ENCODE measurements around the gene THEMIS2.

Gene THEMIS2

DNA sequence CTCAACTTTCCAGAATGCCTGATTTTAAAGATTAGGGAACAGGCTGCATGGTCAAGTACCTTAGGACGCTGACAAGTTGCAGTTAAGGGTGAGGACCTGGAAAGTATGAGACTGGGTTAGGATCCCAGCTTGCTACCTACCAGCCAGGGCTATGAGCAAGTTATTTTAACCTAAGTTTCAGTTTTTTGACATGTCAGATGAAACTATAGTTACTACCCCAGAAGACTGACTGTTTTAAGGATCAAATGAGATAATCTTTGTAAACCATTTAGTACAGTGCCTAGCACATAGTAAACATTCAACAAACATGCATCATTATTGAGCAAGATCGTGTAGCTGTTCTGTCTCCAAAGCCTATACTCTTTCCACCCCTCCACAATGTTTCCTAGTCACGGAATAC is 14.4 kb downstream of the THEMIS2 start:
- DNase-seq: no peak

DNA sequence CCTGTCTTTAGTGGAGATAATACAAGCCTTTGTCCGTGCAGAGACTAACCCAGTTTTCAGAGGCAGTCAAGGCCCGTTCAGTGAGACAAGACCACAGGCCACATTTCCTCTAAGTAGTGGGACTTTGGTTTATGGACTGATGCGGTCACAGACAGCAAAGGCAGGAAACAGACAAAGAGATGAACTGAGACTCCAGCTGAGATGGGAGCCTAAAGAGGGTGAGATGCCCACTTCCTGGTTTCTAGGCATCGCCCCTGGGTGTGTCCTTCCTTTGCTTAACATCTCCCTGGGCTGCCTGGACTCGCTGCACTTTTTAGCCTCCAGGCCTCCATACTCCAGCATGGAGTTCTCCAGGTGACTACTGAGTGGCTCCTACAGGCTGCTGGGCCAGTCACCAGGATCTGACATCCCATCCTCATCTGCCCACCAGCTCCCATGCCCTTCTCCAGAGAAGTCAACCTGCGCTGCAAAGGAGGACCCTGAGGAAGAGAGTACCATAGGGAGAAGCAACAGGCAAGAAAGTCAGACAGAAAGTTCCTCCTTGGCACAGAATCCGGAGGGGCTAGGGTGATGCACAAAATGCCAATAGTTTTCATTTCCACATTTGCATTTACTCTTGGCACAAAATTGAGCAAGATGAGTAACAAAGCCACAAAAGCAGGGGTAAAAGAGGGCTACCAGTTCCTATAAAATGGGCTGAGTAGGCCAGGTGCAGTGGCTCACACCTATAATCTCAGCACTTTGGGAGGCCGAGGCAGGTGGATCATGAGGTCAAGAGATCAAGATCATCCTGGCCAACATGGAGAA is 15.1 kb downstream of the THEMIS2 start:
- DNase-seq: peak; percentile 60

DNA sequence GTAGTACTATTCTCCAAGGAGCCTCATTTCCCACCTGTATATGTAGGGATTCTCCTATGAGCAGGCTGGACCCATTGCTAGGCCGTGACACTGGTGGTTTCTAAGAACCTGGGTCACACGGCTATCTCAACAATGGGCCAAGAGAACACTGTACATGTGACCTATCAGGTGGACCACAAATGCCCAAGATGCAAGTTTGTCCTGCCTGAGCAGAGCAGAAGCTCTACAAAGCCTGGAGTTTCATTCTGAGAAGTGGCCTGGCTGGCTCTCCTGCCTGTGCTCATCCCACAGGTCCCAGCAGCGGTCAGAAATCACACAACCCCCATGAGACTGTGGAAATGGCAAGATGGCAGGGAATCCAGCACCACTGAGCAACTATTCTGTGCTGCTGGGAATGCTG is 17.2 kb downstream of the THEMIS2 start:
- no peak for DNase-seq

DNA sequence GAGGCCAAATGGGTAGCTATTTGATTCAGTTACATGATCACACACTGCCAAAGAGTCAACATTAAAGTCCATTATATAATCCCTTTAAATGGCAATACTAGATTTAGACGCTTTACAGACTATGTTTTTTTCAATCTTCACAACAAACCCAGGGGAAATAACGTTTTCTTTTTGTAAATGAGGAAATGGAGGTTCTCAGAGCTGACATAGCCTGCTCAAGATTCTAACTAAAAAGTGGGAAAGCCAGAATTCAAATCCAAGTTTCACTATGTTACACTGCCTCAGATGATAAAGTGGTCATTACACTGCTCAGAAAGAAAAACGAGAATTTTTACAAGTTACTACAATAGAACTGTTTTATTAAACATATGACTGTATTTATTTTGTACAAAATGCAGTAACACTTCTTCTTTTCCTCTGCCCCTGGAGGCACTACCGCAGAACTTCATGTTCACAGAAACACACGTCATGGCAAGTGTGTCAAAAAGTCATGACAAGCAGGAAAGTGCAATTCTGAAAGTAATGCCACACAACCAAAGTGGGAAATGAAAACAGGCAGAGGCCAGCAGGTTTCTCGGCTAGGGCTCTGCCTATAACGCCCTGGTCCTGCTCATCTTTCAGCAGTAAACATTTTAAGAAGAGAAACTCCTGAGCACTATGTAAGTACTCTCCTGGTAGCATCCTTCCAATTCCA is 19.0 kb downstream of the THEMIS2 start:
- DNase-seq: peak; percentile 70

DNA sequence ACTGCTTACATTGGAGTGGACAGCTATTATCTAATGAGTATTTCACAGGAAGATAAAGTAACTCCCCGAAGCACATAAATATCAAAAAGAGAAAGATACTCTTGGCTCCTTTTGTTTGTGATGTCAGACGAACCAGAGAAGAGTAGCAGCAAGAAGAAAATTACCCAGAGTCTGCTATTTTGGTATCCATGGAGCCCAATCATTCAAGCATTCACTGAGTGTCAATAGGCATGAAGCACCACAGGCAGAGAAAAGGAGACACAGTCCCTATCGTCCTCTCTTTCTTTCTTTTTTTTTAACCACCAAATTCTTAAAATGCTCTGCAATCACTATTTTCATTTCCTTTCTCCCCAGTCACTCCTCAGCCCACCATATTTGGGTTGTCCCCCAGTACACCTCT is 22.2 kb downstream of the THEMIS2 start:
- DNase-seq: no peak

DNA sequence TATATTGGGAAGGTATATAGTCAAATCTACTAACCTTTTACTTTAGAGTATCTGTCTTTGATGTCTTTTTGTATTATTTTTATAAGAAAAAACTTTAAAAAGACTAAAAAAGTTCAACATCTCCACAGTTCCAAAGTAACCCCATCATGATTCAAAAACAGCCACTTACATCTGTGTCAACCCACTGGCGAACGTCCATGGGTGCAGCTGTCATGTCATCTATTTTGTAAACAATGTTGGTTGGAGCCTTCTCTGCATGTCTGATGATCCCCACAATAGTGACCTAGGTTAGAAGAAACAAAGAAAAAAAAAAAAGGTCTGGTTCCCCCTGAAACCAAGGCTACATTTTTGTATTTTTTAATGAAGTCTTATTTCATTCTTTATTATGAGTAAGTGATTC is 34.4 kb downstream of the THEMIS2 start:
- DNase-seq: no peak

DNA sequence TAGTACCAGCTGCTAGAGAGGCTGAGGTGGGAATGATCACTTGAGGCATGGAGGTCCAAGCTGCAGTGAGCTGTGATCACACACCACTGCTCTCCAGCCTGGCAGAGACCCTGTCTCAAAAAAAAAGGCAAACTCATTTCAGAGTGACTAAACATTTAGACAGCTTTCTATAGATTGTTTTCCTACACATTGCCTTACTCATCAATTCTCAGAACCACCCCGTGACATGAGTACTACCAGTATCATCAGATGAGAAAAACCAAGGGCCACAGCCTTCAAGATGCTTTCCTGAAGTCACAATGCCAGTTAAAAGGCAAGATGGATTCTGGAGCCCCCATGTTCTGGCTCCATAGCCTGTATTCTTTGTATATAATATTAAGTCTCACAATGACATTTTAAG is 40.1 kb downstream of the THEMIS2 start:
- no peak for DNase-seq

DNA sequence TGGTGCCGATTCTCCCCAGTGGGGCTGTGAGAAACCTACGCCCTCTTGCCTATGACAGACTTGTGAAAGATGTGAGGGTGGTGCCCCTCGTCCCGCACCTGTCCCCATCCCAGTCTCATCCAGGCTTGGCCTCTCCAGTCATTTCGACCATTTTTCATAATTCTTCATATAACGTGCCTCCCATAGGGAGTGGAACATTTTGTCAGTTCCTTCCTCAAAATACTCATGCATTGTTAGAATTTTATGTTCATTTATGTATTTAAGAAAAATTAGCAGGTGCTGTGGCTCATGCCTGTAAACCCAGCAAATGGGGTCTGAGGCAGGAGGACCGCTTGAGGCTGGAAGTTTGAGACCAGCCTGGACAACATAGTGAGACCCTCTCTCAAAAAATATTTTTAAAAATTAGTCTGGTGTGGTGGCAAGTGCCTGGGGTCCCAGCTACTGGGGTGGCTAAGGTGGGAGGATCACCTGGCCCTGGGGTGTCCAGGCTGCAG is 42.8 kb downstream of the THEMIS2 start:
- no peak for DNase-seq

DNA sequence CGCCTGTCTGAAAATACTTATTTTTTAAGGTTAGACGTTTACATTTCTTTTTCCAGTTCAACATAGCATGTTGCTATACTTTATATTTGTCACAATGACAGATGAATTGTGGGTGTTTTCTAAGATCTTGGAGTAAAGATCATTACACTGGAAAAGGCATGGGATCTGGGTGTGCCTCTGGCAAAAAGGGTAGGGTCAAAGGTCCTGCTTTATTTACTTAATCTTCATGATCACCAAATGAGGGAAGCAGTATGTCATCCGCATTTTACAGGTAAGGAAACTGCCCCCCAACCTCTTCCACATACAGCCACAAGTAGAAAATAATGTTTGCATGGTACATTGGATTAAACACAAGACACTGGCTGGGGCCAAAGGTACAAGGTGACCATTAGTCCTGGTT is 49.9 kb downstream of the THEMIS2 start:
- DNase-seq: no peak

DNA sequence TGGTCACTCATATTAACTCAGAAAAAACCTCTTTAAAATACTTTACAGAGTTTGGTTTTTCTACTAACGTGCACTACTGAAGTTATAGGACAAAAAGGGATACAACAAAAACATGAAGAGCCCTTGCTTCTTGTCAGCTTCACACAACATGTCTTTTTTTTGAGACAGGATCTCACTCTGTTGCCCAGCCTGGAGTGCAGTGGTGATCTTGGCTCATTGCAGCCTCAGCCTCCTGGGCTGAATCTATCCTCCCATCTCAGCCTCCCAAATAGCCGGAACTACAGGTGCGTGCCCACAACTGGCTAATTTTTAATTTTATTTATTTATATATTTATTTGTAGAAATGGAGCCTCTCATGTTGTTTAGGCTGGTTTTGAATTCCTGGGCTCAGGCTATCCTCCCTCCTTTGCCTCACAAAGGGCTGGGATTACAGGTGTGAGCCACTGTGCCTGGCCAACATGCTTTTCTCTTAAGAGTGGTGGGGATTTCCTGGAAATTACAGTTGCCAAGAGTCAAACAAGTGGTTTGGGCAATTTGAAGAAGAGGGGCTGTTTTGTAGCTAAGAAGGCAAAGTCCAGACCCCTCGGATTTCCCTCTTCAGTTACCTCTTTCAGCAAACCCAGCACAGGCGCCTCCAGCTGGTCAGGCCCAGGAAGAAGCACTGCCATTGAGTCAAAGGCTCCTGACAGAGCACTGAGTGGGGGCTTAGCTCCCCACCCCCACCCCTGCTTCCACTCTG is 56.0 kb downstream of the THEMIS2 start:
- DNase-seq: no peak

DNA sequence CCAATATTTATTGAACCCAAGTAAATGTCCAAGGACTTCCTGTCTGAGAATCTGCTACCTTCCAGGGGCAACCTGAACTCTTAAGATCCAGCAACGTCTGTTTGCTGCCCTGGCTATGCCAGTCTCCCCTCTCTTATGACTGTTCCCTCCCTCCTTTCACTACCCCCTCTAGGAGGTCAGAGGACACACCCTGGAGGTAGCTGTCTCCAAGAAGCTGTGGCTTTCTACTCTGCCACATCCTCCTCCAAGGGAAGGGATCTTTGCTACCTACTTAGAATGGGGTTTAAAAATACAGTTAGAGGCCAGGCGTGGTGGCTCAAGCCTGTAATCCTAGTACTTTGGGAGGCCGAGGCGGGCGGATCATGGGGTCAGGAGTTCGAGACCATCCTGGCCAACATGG is 58.8 kb downstream of the THEMIS2 start:
- no peak for DNase-seq

DNA sequence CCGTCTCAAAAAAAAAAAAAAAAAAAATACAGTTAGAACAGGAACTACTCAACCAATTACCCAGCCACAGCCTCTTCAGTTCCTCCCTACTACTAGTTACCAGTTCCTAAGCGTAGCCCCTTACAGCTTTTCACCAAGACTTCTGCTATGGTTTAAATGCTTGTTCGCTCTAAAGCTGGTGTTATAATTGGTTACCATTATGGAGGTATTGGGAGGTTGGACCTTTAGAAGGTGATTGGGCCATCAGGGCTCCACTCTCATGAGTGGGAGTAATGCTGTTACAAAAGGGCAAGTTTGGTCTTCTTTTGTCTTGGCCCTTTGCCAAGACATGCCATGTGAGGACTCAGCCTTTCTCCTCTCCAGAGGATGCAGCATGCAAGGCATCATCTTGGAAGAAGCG is 59.4 kb downstream of the THEMIS2 start:
- DNase-seq: no peak

DNA sequence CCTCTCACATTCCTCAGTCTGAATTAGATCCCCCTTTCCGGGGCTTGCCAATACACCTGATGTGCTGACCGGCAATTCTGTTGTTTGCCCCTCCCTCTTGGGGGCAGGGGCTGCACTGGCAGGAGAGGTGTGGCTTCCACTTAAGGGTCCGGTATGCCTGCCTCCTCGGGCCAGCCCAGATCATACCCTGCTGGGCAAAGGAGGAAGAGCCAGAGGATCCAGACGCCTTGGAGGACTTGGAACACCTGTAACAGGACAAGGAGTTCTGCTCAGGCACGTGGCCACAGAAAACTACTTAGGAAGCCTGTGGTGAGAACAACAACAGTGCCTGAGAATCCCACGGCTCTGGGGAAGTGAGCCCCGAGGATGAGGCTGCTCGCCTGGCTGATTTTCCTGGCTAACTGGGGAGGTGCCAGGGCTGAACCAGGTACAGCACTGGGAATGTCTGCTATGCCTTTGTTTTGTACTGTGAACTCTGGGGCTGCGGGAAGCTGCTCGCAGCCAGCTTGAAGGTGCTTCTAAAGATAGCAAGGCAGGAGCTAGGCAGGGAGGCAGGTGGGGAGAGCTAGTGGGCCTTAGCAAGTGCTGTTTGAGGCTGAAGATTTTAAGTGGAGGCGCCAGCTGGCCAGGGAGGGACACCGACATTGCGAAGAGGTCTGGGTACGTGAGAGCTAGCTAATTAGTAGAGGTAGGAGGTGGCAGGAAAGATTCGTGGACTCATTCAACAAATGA is 62.6 kb downstream of the THEMIS2 start, which contains the start of gene SMPDL3B:
SMPDL3B (plus strand) TSS at position 183 of the 732 bp plus-strand sequence; CDS start at position 367, 184 bp downstream.
- DNase-seq: no peak

DNA sequence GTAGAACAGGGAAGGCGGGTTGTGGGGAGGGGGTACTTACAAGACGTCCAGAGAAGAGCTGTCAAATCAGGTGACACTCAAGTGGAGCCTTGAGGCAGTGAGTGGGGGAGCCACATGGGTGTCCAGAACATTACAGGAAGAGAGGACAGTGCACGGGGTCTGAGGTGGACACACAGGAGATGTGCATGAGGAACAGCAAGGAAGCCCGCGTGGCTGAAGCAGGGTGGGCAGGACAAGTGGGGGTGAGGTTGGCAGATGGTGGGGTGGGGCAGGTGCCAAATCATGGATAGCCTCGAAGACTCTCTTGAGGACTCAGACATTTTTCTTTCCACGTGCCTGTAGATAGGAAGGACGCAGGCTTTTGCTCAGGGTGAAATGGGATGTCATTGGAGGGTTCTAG is 63.4 kb downstream of the THEMIS2 start:
- DNase-seq: no peak

Measured in CD4-positive, alpha-beta T cell treated with Interferon gamma for 1 hour (primary cell).